Measurements from ENCODE around the gene DNASE1L3. TPM values are rescaled to one million over a fixed set of nuclear protein-coding genes. Genes with fewer than 3 reads are reported as not detected.

Gene DNASE1L3
- polyA plus RNA-seq, 1 donor from 2014 or later: not detected

DNA sequence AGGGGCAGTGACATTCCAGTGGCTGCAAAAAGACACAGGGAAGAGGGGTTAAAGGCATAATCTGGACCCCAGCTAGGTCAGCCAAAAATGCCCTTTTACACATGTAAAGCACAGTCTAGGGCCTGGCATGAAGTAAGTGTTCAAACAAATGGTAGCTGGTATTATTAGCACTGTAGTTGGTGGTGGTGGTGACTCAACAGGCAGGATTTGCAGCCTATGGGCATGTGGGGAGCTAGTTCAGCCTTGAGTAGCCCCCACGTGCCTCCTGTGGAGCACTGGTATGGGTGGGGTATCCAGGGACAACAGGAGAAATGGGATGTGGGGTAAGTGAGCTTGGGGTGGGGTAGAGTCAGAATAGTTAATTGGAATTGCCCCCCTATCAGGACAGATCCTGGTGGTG lies 27.6 kb downstream of the DNASE1L3 start:
- Histone ChIP-seq H2AFZ (ENCODE audit: low read depth, low read length) (no peak overlapping the region), H3K27me3 (ENCODE audit: insufficient read depth, low read depth, low read length) (no peaks in the 10 kb centered on the region), H3F3A (ENCODE audit: insufficient read depth, low read length, poor library complexity, severe bottlenecking) (no peaks in the 10 kb centered on the region), H3K27ac (ENCODE audit: low read length) (no peak overlapping the region), H3K79me2 (replicated peaks; ENCODE audit: insufficient read depth, low read length) (no peaks in the 10 kb centered on the region), H3K9me2 (ENCODE audit: insufficient read depth, low read length) (no peaks in the 10 kb centered on the region), H3K9ac (ENCODE audit: low read length) (no peak overlapping the region), H3K9me3 (ENCODE audit: low read length) (no peaks in the 10 kb centered on the region), H3K4me2 (ENCODE audit: low read length) (no peak overlapping the region), H3K4me3 (ENCODE audit: low read length) (no peak overlapping the region), H4K20me1 (ENCODE audit: insufficient read depth) (no peaks in the 10 kb centered on the region), H3K36me3 (ENCODE audit: insufficient read depth, low read length) (no peaks in the 10 kb centered on the region)
- TF ChIP-seq MXI1 (conservative IDR thresholded peaks at IDR 0.05; ENCODE audit: poor library complexity, severe bottlenecking): no peak
- no peak for TF ChIP-seq SMC3 (conservative IDR thresholded peaks at IDR 0.05; ENCODE audit: poor library complexity)
- TF ChIP-seq REST (IDR thresholded peaks at IDR 0.05; ENCODE audit: borderline replicate concordance): no peak
- TF ChIP-seq EZH2 (IDR thresholded peaks at IDR 0.05; ENCODE audit: borderline replicate concordance, insufficient read depth, low read length, poor library complexity, severe bottlenecking): no peak
- no peak for TF ChIP-seq POLR2AphosphoS5 (IDR thresholded peaks at IDR 0.05)
- no peak for TF ChIP-seq TAF1 (IDR thresholded peaks at IDR 0.05; ENCODE audit: low read depth)
- TF ChIP-seq RAD21 (conservative IDR thresholded peaks at IDR 0.05): no peak
- no peak for TF ChIP-seq EP300 (conservative IDR thresholded peaks at IDR 0.05; ENCODE audit: poor library complexity, severe bottlenecking)
- no peak for TF ChIP-seq CTCF (IDR thresholded peaks at IDR 0.05; ENCODE audit: poor library complexity, severe bottlenecking)

DNA sequence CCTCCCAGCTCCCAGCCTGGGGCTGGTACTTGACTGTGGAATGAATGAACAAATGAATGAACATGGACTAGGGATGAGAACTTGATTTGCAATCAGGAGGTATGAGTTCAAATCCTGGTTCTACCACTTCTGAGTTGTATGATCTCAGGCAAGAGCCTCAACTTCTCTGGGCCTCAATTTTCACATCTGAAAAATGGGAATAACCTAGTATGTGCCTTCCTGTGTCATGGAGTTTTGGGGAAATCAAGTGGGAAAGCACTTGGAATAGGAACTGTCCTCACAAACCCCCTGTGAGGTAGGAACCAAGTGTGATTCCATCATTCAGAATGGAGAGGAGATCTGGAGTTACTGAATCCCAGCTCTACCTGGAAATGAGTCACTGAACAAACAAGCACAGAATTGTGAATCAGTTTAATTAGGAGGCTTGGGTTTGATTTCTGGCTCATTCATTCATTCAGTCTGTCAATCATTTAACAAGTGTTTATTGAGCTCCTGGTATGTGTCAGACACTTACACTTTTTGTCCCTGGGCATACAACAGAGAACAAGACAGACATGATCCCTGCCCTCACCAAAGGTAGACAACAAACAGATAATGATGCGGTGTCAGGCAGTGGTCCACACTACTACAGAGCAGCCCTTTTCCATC lies 29.7 kb downstream of the DNASE1L3 start:
- H3K36me3 ChIP-seq (ENCODE audit: insufficient read depth, low read length): no peaks in the 10 kb centered on the region
- H3K4me2 ChIP-seq (ENCODE audit: low read length): no peak overlapping the region
- no peak overlapping the region for H2AFZ ChIP-seq (ENCODE audit: low read depth, low read length)
- H3K9me3 ChIP-seq (ENCODE audit: low read length): no peaks in the 10 kb centered on the region
- H3K27ac ChIP-seq (ENCODE audit: low read length): no peak overlapping the region
- no peaks in the 10 kb centered on the region for H3K9me2 ChIP-seq (ENCODE audit: insufficient read depth, low read length)
- no peaks in the 10 kb centered on the region for H3K79me2 ChIP-seq (replicated peaks; ENCODE audit: insufficient read depth, low read length)
- no peak overlapping the region for H3K9ac ChIP-seq (ENCODE audit: low read length)
- no peaks in the 10 kb centered on the region for H3K27me3 ChIP-seq (ENCODE audit: insufficient read depth, low read depth, low read length)
- H4K20me1 ChIP-seq (ENCODE audit: insufficient read depth): no peaks in the 10 kb centered on the region
- no peak for TF ChIP-seq SMC3 (conservative IDR thresholded peaks at IDR 0.05; ENCODE audit: poor library complexity)
- no peak for TF ChIP-seq TAF1 (IDR thresholded peaks at IDR 0.05; ENCODE audit: low read depth)
- TF ChIP-seq RAD21 (conservative IDR thresholded peaks at IDR 0.05): no peak
- no peaks in the 10 kb centered on the region for H3F3A ChIP-seq (ENCODE audit: insufficient read depth, low read length, poor library complexity, severe bottlenecking)
- no peak overlapping the region for H3K4me3 ChIP-seq (ENCODE audit: low read length)

Data from neural cell (in vitro differentiated cells).